Gastrocnemius medialis (tissue), 4 donors: ENCODE results near the gene GAREM1.

Experiments used
- CTCF ChIP-seq, 5 experiments: fragments of 450-650 bp in 3 of 5; fragments of 200-600 bp in 2 of 5; sonication (generic) in 2 of 5; IDR thresholded peaks in 4 of 5; conservative IDR thresholded peaks in 1 of 5; 1 replicate in 4 of 5; 2 replicates in 1 of 5; pipeline ENCODE4 v1.5.1; 2016 to 2019; ENCODE audit warnings: antibody characterized with exemption in 5 of 5, mild to moderate bottlenecking in 3 of 5, moderate library complexity in 3 of 5
- POLR2A ChIP-seq, 2 donors: fragments of 450-650 bp; IDR thresholded peaks; one replicate each; pipeline ENCODE4 v1.6.1; 2017; ENCODE audit warnings: antibody characterized with exemption in 2 of 2, mild to moderate bottlenecking in 2 of 2, moderate library complexity in 2 of 2

DNA sequence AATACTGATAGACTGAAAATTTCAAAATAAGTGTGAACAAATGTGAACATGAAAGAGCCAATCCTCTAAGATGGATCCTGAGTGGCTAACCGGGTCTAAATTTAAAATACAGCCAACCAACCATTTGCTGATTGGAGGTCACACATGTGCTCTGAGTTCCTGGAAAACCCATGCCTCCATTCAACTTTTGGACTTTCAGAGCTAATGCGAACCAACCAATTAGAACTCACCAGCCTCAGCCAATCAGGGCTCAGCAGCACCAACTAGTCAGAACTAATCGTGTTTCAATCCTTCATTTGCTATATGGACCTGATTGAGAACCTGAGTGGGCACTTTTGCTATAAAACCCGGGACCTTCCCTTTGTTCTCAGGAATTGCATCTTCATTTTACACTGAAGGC, 169.3 kb downstream of the GAREM1 start:
- TF ChIP-seq CTCF (IDR thresholded peaks at IDR 0.05 in 4 of 5, conservative IDR thresholded peaks at IDR 0.05 in 1 of 5) (no peak), POLR2A (IDR thresholded peaks at IDR 0.05) (no peak)
